GM20000 (cell line): ENCODE results near the gene ORMDL2.

ENCODE experiments used
- DNase-seq: peaks from one replicate; pipeline ENCODE4 v3.0.0; 2012; ENCODE audit warnings: low spot score
- TF ChIP-seq, protein P1 (sequence below): IDR thresholded peaks from 2 replicates; pipeline ENCODE4 v1.5.1; 2012; ENCODE audit warnings: mild to moderate bottlenecking, control low read depth; ENCODE audit errors: extremely low read depth, missing control alignments

ORMDL2 gene, protein sequence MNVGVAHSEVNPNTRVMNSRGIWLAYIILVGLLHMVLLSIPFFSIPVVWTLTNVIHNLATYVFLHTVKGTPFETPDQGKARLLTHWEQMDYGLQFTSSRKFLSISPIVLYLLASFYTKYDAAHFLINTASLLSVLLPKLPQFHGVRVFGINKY

DNA sequence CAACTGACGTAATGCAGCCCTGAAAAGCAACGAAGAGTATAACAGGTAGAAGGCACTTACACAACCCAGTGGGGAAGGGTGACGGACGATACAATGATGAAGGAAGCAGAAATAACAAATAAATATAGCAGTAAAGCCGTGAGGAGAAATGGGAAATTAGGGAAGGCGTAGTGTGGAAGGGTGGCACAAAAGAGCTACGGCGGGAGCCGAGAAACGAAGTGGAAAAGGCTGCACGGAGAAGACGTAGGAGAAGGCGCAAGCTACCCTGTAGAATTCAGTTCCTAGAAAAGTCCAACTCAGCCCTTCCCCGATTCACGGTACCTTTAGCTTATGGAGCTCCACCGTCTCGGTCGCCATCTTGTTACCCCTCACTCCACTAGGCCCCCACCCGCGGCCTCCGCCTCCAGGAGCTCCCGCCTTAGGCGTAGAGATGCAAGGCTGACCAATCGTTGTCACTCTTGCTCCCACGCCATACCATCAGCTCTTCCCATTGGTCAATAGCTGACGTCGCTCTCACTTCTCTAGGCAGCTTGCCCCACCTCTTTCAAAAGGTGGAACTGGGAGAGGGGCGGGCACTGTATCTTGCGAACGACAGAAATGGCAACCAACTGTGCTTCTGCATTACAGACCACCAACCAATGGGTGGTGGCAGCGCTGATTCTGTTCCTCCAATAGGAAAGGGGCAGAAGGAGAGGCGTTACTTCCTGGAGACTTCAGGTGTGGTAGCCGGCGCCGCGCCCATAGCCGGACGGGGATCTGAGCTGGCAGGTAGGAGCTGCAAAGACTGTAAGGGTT, at the start of gene ORMDL2, which contains the start of gene SARNP:
Gene ORMDL2 (plus strand): TSS at position 697 of the 795 bp plus-strand sequence. CDS start 959 bp downstream, outside the sequence.
Gene SARNP (minus strand): TSS at position 380 of the 795 bp plus-strand sequence. CDS start 23 bp downstream, at position 357.
- DNase-seq, result peak; percentile 94
- TF ChIP-seq, protein P1, sequence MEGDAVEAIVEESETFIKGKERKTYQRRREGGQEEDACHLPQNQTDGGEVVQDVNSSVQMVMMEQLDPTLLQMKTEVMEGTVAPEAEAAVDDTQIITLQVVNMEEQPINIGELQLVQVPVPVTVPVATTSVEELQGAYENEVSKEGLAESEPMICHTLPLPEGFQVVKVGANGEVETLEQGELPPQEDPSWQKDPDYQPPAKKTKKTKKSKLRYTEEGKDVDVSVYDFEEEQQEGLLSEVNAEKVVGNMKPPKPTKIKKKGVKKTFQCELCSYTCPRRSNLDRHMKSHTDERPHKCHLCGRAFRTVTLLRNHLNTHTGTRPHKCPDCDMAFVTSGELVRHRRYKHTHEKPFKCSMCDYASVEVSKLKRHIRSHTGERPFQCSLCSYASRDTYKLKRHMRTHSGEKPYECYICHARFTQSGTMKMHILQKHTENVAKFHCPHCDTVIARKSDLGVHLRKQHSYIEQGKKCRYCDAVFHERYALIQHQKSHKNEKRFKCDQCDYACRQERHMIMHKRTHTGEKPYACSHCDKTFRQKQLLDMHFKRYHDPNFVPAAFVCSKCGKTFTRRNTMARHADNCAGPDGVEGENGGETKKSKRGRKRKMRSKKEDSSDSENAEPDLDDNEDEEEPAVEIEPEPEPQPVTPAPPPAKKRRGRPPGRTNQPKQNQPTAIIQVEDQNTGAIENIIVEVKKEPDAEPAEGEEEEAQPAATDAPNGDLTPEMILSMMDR, result no peak

DNA sequence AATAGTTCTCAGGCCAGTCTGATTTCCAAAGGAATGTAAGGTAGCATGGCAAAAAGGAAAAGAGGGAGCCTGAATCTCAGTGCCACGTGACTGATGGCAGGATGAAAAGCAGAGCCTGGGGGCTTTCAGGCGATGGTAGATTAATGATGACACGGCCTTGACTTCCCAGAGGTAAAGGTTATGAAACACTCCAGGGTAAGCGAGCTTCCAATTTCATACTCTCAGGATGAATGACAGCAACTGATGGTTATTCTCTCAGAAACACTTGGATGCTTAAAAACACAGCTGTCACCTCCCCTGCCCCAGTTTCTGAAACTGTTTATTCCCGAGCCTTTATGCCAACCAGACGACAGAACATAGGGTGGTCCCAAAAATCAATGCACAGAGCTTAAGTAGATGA, 46.1 kb upstream of the ORMDL2 start:
- TF ChIP-seq, protein P1, result no peak
- no peak for DNase-seq

DNA sequence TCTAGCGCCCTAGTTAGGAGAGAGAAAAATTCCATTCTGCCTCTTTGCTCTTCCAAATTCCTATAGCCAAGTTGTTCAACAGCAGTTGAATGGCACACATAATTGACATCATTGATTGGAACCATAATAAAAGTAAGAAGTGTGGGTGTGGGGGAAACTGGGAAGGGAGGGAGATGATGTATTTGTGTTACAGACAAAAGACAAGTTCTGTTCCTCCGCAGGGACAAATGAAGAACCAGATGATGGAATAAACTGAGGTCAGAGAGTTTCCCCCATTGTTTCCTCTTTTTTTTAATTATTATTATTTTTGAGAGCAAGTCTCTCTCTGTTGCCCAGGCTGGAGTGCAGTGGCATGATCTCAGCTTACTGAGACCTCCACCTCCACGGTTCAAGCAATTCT, 40.0 kb upstream of the ORMDL2 start:
- no peak for DNase-seq
- TF ChIP-seq, protein P1, result no peak

DNA sequence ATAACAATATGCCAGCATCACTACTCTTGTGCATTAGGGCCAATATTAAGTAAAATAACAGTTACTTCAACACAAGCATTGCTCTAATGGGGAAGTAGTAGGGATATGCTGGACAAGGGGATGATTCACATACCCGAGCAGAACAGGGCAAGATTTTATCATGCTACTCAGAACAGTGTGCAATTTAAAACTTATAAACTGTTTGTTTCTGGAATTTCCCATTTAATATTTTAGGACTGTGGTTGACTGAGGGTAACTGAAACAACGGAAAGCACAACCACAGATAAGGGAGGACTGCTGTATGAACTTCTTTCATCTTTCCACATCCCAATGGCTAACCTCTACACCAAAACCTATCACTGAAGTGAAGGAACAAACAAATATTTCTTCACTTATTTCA, 37.2 kb upstream of the ORMDL2 start:
- TF ChIP-seq, protein P1, result no peak
- DNase-seq, result no peak

DNA sequence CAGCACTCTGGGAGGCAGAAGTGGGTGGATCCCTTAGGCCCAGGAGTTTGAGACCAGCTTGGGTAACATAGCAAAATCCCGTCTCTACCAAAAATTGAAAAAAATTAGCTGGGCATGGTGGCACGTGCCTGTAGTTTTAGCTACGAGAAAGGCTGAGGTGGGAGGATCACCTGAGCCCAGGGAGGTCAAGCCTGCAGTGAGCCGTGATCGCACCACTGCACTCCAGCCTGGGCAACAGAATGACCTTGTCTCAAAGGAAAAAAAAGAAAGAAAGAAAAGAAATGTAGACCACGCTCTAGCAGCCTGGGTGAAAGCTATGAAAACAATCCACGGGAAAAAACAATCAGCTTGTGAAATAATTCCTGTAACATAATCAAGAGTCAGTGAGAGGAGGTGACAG, 29.3 kb upstream of the ORMDL2 start:
- DNase-seq, result no peak
- TF ChIP-seq, protein P1, result no peak

DNA sequence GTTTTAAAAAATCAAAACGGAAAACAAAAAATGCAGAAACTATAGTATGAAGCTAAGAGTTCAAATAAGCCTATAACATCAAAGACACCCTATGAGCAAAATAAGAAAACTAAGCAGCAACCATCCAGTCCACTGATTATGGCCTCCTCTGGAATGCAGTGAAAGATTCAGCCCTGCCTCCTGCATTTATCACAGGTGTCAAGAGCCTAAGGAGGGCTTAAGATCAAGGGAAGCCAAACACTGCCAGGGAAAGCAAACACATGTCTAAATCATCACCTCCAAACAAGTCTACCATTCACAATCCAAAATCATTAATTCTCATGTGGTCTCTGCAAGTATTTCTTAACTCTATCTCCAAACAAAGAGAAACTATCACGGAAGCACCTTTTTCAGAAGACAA, 28.7 kb upstream of the ORMDL2 start:
- no peak for DNase-seq
- TF ChIP-seq, protein P1, result no peak

DNA sequence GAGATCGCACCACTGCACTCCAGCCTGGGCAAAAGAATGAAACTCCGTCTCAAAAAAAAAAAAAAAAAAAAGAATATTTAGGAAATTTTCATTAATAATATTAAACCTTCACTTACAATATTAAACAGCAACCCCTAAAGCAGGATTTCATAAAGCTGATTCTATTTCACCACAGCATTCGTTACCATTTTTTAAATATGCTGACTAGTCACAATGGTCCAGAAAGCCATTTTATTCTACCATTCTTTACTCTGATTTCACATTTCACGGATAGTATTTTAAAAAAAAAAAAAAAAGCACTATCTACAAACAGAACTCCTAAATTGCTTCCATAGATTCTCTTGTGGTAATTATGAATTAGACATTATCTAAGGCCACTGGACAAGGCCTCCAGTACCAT, 27.9 kb upstream of the ORMDL2 start:
- TF ChIP-seq, protein P1, result no peak
- DNase-seq, result no peak
